SK-N-SH treated with all-trans-retinoic acid at 6 μM for 48 hours (cell line): ENCODE results near the gene CLDN14.

Experiments
- GLIS3 ChIP-seq: fragments of 250-450 bp; sonication (Bioruptor Pico); IDR thresholded peaks from 2 replicates; pipeline ENCODE4 v1.5.0; 2020; ENCODE audit warnings: mild to moderate bottlenecking, moderate library complexity
- RARB ChIP-seq: fragments of 250-450 bp; sonication (Bioruptor Pico); IDR thresholded peaks from 2 replicates; pipeline ENCODE4 v1.8.0; 2021; ENCODE audit warnings: mild to moderate bottlenecking, moderate library complexity
- SNAI2 ChIP-seq: fragments of 250-450 bp; sonication (Bioruptor Pico); IDR thresholded peaks from 2 replicates; pipeline ENCODE4 v1.5.0; 2020; ENCODE audit warnings: mild to moderate bottlenecking, moderate library complexity
- ZFP30 ChIP-seq: fragments of 450-650 bp; formaldehyde crosslinking; IDR thresholded peaks from 2 replicates; pipeline ENCODE4 v1.5.0; 2022; ENCODE audit warnings: mild to moderate bottlenecking, moderate library complexity
- TF ChIP-seq, protein P1 (sequence below): fragments of 250-450 bp; sonication (Bioruptor Pico); IDR thresholded peaks from 2 replicates; pipeline ENCODE4 v1.5.1; 2020; ENCODE audit warnings: low read depth, mild to moderate bottlenecking, moderate library complexity

DNA sequence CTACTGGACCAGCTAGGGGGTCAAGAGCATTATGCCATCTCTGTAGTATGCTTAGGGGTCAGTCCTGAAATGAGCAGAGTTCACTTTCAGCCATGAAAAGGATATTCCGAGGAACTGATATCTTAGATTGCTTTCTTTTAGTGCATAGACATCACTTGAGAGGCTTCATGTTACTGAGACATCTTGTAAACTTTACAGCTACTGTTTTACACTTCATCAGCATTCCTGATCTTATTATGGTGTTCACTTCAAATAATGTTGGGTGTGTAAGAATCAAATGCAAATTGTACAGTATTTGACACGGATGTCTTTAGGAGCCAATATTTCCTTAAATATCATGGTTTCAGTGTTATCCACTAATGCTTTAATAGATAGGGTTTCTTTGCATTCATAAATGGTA, 22.4 kb upstream of the CLDN14 start:
- TF ChIP-seq, protein P1, sequence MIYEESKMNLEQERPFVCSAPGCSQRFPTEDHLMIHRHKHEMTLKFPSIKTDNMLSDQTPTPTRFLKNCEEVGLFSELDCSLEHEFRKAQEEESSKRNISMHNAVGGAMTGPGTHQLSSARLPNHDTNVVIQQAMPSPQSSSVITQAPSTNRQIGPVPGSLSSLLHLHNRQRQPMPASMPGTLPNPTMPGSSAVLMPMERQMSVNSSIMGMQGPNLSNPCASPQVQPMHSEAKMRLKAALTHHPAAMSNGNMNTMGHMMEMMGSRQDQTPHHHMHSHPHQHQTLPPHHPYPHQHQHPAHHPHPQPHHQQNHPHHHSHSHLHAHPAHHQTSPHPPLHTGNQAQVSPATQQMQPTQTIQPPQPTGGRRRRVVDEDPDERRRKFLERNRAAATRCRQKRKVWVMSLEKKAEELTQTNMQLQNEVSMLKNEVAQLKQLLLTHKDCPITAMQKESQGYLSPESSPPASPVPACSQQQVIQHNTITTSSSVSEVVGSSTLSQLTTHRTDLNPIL (CRISPR knock-in tag) = no peak
- TF ChIP-seq ZFP30 (no peak), SNAI2 (CRISPR knock-in tag) (no peak), GLIS3 (no peak), RARB (CRISPR knock-in tag) (no peak)
